HTERT RPE-1 (cell line): ENCODE results near the gene ISY1.
"Not testable (repeated sequence)": the region's sequence is repeated elsewhere in the genome, so short reads cannot be mapped to it uniquely, and the experiment has no call there.

Experiments
- in situ Hi-C: fragments of 300-500 bp; cut with MboI; formaldehyde crosslinking; loops from 4 replicates; pipeline ENCODE4 v1.14.3; 2020; ENCODE audit warnings: low sequenced_read_pairs

Gene ISY1

GRCh38 chr3:129088312-129088711 lies 72.6 kb downstream of the ISY1 start:
- in situ Hi-C loops = not testable (repeated sequence)

GRCh38 chr3:129087904-129088303 lies 73.0 kb downstream of the ISY1 start:
- in situ Hi-C loops = not testable (repeated sequence)

GRCh38 chr3:129087138-129087702 lies 73.6 kb downstream of the ISY1 start:
- in situ Hi-C loops = no loop called here

- in situ Hi-C loops = no loop called here
Observed at GRCh38 chr3:129085818-129086217, 75.0 kb downstream of the ISY1 start.

GRCh38 chr3:129085165-129085715 lies 75.6 kb downstream of the ISY1 start:
- in situ Hi-C loops = no loop called here

- in situ Hi-C loops = no loop called here
Observed at GRCh38 chr3:129084501-129084900, 76.4 kb downstream of the ISY1 start.

- in situ Hi-C loops = no loop called here
Observed at GRCh38 chr3:129082026-129082425, 78.8 kb downstream of the ISY1 start.

GRCh38 chr3:129081503-129081902 lies 79.4 kb downstream of the ISY1 start:
- in situ Hi-C loops = no loop called here

- in situ Hi-C loops = no loop called here
Observed at GRCh38 chr3:129078510-129078909, 82.4 kb downstream of the ISY1 start.
